GM21529 (cell line): ENCODE measurements around the gene CR1L.
A peak's percentile ranks its signal among the peaks of the same experiment; 100 is the strongest.
"Not testable (repeated sequence)": the region's sequence is repeated elsewhere in the genome, so short reads cannot be mapped to it uniquely, and the experiment has no call there.

Experiments used
- ATAC-seq: cut with Tn5 transposase; IDR thresholded peaks from one replicate; pipeline ENCODE4 v1.9.1; 2021; ENCODE audit not compliant: unreplicated experiment

The CR1L gene

DNA sequence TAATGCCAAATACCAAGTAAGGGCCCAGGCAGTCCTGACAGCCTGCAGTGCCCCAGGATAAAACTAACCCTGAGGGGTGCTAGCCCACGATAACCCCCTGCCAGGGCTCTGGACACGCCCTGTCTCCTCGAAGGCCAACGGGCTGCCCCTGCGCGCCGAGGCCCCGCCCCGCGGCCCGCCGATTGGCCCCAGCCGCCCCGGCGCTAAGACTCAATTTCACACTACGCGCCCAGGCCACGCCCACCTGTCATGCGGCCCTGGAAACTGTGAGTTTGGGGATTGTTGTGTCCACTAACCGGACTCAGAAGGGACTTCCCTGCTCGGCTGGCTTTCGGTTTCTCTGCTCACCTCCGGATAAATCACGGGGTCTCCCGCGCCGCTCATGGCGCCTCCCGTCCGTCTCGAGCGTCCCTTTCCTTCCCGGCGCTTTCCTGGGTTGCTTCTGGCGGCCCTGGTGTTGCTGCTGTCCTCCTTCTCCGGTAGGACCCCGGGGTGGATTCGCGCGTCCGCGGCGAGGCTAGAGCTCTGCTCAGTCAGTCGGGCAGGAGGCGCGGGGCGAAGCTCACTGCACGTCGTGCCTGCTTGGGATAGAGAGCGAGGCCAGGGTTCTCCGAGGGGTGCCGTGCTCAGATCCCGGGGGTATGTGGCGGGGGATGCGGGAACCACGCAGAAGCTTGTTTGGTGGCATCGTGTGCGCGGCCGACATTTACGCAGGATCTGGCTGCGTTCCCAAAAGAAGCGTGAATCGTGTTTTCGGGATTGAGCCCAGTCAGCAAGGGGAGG is at the start of gene CR1L:
Gene CR1L, plus strand, starts transcription at position 282 of the 783 bp plus-strand sequence. Its CDS starts 101 bp downstream, at position 383.
- ATAC-seq: peak; percentile 88

DNA sequence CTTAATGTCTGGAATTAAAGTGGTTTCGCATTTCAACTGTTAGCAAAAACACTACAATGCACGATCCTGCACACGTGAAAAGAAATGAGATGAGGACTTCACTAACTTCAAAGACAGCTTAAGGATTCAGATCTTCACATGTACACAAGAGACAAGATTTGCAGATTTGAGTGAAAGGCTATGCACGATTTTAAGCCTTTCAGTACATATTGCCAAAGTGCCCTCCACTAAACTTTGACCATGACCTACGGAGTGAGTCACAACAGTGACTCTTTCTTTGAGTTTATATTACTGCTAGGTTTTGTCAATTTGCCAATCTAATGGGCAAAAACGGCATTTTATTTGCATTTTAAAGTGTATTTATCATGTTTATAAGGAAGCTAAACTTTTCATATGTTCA is 41.2 kb upstream of the CR1L start:
- no peak for ATAC-seq

DNA sequence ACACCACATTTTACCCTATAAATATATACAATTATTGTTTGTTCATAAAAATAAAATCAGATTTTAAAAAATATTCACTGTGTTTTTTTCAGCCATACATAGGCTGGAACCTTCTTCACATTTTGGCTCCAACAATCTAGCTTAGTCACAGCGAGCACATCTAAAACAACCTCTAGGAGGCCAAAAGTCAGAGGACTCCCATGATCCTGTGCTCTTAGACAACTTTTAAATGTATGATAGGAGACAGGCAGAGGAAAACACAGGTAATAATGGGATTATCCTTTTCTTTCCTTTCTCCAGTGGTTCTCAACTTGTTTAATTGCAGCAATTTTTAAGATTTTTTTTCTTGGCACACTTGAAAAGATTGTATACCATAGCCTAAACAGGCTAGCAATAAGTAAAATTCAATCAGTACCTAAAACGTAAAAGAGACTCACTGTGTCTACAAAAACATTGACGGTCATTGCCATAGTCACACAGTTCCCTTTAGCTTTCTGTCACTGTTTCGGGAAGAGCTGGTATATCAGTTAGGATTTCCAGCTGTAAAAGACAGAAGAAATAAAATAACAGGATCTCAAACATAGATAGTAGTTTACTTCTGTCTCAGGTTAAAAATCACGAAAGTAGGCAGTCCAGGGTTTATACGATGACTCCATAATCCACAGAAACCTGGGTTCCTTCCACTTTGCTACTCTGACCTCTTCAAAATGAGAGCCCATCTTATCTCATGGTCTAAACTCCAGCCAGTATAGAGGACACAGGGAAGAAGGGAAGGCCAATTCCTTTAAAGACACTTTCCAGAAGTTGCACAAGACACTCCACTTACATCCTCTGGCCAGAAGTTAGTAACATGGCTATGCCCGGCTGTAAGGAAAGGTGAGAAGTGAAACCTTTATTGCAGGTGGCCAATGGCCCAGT is 39.2 kb upstream of the CR1L start:
- no peak for ATAC-seq

DNA sequence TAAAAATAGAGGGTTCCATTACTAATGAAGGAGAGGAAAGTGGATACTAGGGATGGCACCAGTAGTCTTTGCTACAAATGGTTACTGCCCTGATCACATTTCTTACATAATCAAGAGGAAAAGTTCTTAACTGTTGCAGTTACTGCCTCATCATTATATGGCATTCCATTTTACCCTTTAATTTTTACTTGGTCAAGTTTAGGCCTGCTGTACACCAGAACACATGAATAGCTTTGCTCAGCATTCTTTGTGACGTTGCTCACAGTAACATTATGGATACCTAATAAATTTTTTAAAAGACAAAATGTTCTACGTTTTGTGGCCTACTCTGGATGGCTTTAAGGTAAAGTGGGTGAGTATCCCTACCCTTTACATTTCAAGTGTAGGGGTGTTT is 38.6 kb upstream of the CR1L start:
- no peak for ATAC-seq

DNA sequence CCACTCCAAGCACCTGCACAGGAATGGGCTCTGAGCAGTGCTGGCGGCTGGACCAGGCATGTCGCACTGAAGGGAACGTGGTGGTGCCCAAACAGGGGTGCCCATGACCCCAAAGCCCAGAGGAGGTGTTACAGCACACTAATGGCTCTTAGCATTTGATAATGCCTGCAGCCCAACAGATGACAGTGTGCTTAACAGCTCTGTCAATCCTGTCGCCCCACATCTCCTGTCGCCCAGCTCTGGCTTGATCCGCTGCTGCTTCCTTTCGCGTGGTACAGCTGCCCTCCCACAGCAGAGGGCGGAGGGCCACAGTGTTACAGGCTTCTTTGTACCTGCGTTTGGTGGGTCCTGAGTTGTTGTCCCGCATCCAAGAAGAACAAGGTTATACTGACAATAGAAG is 32.2 kb upstream of the CR1L start:
- no peak for ATAC-seq

DNA sequence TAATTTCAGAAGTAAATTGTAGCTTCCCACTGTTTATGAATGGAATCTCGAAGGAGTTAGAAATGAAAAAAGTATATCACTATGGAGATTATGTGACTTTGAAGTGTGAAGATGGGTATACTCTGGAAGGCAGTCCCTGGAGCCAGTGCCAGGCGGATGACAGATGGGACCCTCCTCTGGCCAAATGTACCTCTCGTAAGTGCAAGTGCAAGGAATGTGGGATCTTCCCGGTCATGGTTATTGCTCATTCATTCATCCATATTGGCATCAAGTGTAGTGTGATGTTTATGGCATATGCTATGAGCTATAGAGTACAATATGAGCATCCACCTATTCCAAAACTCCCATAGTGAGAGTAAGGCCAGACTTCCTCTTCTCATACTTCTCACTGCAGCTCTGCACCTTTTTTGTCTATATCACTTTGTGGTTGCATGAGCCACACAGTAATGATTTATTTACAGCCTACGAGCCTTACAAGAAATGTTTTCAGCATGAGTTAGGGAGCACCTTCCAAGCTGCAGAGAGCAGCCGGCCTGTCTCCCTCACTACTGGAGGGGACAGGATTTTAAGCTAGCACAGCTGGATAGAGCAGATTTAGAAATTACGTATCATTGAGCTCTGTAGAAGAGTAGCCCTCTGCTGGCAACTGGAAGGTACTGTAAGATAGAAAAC is 24.9 kb upstream of the CR1L start:
- ATAC-seq: peak; percentile 93

DNA sequence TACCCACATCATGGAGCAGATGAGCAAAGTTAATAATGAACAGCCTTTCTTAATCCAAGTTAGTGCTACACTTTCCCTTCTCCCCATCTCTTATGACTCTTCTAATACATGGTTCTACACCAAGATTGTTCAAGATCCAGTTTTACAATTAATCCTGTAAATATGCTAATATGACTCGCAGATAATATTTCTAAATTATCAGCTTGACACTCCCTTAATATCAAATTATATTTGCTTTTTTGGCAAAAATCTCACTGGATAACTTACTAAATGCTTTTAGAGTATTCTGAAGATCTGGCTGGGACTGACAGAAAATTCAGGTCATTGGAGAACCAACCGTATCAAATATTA is 24.4 kb upstream of the CR1L start:
- no peak for ATAC-seq

DNA sequence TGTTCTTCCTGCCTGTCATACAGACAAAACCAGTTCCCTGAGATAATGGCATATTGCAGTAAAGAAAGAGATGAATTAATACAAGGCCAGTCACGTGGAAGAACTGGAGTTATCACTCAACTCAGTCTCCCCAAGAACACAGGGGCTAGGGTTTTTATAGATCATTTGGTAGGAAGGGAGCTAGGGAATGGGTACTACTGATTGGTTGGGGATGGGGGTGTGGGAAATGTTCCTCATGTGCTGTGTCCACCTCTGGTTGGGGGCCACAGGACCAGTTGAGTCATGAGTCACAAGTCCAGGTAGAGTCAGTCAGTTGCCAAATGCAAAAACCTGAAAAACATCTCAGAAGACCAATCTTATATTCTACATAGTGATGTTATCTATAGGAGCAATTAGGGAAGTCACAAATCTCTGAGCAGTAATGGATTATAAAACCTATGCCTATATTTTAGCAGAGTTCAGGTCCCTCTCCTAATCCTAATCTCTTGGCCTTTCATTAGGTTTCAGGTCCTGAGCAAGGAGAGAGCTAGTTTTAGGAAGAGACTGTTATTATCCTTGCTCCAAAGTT is 19.3 kb upstream of the CR1L start:
- not testable (repeated sequence) for ATAC-seq

DNA sequence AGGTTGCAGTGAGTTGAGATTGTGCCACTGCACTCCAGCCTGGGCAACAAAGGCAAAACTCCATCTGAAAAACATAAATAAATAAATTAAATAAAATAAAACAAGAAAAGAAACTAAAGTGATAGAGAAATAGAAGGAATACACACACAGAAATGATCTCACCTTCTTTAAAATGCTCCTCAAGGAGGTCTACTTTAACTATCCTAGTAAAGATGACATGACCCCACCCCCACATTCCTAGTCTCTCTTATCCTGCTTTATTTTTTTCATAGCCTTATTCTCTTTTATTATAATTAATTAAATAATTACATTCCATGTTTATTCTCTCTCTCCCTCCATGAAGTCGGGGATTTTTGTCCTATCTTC is 18.0 kb upstream of the CR1L start:
- no peak for ATAC-seq

DNA sequence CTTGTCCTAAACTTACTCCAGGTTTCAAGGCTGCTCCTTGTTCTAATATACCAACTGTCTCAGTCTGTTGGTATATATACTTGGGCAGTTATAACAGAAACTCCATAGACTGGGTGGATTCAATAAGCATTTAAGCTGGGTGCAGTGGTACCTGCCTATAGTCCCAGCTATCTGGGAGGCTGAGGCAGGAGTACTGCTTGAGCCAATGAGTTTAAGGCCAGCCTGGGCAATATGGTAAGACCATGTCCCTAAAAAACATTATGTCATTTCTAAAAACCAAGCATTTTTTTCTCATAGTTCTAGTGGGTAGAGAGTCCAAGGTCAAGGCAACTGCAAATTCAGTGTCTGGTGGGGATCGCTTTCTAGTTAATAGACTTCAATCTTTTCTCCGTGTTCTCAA is 17.4 kb upstream of the CR1L start:
- no peak for ATAC-seq

DNA sequence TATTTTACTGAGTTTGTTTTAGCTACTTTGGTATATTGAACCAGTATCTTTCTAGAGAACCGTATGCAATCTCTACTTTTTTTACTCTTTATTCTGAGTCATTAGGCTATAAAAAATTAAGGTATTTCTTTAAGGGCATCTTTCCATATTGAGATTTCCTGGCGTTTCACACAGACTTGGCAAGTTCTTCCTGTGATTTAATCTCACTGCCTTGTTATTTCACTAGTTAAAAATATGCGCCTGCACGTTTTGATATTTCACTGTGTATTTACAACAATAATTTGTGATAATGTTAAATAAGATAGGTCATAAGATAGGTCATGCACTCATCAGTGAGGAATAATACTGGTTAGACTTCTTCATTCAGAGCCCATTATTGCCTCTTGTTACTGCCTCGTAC is 16.2 kb upstream of the CR1L start:
- no peak for ATAC-seq

DNA sequence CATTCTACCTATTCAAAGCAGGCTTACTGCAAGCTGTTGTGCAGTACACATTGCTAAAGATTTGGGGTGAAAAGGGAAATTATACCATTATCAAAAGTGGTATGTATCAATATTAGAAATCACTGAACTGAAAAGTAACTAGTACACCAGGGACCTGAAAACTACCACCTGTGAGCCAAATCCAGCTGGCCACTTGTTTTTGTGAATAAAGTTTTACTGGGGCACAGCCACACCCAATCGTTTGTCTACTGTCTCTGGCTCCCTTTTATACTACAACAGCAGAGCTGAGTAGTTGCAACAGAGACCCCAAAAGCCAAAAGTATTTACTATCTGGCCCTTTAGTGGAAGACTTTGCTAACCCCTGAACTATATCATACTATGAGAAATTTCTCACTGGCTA is 13.8 kb upstream of the CR1L start:
- ATAC-seq: no peak

DNA sequence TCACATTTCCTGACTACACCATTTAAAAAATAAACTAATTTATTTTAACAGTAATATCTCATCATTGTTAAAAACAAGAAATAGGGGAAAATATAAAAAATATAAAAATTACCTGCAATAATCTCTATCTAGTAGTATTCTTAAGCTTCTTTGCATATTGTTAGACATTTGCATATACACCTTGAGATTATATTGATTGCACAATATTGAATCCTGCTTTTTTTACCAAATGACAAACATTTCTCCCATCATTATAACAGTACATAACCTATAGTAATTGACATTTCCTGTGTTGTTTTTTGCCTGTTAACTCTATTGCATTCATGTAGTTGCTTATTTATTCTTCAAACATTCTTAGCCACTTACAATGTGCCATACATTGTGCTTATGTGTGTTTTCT is 11.7 kb upstream of the CR1L start:
- no peak for ATAC-seq

DNA sequence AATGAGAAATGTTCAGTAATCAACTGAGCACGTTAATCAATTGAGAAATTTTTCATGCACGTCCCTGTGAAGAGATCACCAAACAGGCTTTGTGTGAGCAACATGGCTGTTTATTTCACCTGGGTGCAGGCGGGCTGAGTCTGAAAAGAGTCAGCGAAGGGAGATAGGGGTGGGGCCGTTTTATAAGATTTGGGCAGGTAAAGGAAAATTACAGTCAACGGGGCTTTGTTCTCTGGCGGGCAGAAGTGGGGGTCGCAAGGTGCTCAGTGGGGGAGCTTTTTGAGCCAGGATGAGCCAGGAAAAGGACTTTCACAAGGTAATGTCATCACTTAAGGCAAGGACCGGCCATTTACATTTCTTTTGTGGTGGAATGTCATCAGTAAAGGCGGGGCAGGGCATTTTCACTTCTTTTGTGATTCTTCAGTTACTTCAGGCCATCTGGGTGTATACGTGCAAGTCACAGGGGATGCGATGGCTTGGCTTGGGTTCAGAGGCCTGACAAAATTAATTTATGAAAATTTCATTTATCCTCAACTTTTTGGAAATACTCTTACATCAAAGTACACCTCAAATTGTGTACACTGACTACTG is 11.1 kb upstream of the CR1L start:
- ATAC-seq: not testable (repeated sequence)

DNA sequence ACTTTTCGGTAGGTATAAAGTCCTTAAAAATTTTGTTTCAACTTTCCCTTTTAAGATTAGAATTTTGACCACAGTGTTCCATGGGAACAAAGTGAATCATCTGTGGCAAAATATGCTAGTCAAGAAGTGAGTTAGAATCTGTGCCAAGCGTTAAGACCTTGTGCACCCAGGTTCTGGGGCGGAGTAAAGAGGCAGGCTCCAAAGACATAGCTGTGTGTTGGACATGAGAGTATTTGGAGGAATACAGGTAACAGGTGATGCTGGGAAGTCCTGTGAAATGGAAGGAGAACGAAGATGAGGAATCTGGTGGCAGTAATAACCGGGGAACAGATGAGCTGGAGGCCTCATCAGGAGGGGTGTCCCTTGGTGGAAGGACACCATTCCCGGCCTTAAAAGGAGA is 10.6 kb upstream of the CR1L start:
- not testable (repeated sequence) for ATAC-seq

DNA sequence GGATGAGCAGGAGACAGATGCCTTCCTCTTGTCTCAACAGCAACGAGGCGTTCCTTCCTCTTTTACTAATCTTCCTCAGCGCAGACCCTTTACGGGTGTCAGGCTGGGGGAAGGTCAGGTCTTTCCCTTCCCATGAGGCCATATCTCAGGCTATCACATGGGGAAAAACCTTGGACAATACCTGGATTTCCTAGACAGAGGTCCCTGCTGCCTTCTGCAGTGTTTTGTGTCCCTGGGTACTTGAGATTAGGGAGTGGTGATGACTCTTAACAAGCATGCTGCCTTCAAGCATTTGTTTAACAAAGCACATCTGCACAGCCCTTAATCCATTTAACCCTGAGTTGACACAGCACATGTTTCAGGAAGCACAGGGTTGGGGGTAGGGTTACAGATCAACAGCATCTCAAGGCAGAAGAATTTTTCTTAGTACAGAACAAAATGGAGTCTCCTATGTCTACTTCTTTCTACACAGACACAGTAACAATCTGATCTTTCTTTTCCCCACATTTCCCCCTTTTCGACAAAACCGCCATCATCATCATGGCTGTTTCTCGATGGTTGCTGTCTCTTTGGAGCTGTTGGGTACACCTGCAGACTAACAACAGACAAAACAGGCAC is 9.3 kb upstream of the CR1L start:
- ATAC-seq: not testable (repeated sequence)

DNA sequence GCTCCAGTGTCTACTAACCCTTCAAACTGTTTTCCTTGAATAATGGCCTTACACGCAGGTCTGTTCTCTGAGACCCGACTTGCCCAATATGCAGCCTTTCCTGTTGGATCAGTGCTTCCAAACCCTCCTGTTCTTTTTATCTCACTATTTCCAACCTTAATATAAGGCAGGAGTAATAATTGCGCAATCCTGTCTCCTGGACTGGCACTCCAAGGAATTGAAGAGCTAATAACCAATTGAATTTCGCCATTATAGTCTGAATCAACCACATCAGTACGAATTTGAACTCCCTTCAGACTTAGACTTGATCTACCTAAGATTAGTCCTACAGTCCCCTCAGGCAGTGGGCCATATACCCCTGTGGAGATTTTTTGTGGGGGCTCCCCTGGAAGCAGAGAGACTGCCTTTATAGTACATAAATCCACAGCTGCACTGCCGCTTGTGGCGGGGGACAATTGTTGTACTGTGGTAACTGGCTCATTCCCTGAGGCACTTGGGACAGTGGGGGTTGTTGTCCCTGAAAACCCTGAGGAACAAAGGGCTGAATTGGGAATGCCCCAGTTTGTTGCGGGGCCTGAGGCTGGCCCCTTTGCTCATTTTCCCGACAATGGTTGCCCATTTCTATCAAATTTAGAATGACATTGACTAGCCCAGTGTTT is 6.3 kb upstream of the CR1L start:
- not testable (repeated sequence) for ATAC-seq

DNA sequence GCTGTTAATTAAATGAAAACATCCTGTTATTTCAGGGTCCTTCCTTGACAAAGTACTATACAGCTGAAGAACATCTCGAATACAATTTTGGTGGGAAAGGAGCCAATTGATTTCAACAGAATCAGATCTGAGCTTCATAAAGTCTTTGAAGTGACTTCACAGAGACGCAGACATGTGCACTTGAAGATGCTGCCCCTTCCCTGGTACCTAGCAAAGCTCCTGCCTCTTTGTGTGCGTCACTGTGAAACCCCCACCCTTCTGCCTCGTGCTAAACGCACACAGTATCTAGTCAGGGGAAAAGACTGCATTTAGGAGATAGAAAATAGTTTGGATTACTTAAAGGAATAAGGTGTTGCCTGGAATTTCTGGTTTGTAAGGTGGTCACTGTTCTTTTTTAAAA is 5.6 kb upstream of the CR1L start:
- ATAC-seq: not testable (repeated sequence)

DNA sequence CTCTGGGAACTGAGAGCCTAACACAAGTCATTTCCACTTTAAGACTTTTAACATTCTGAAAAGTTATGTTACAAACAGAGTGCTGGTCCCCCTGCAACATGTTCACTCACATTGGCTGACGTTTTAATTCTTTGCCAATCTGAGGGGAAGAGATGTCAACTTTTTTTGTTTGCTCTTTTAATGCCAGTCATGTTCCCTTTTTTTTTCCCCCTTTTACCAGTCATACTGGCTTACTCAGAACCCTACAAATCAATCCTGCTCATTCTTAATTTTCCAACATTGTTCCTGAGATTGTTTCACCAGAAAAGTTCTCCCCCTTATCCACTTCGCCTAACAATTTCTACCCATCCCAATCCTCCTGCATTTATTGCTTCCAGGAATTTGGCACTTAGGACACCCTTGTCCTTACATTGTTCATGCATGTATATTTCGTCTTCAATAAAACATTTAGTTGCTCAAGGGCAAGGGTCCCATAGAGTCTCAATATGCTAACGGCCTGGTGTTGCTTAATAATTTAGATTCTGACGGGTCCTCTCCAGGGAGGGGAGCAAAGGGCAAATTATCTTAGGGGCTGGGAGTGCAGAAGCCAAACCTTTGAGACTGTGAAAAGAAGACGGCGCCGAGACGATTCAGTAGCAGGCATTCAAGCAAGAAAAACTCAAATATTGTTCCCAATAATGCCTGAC is 624 bp upstream of the CR1L start:
- no peak for ATAC-seq
